K562 (cell line): ENCODE measurements around the gene HEY2. TPM values are rescaled to one million over a fixed set of nuclear protein-coding genes. Genes with fewer than 3 reads are reported as not detected.

ENCODE experiments used
- CAMTA2 ChIP-seq: fragments of 250-450 bp; sonication (Bioruptor Pico); conservative IDR thresholded peaks from 2 replicates; pipeline ENCODE4 v1.5.1; 2022
- CBFA2T2 ChIP-seq: fragments of 450-650 bp; conservative IDR thresholded peaks from 2 replicates; pipeline ENCODE4 v1.6.1; 2017; ENCODE audit warnings: mild to moderate bottlenecking
- CHCHD3 ChIP-seq: fragments of 250-450 bp; sonication (Bioruptor Pico); IDR thresholded peaks from 2 replicates; pipeline ENCODE4 v2.1.2; 2022; ENCODE audit warnings: mild to moderate bottlenecking
- FOXJ2 ChIP-seq: fragments of 200-800 bp; sonication (Bioruptor generic); IDR thresholded peaks from 2 replicates; pipeline ENCODE4 v1.6.1; 2016; ENCODE audit warnings: missing genetic modification characterization, missing compliant biosample characterization
- KAT7 ChIP-seq: sonication (generic); formaldehyde crosslinking; IDR thresholded peaks from 2 replicates; pipeline ENCODE4 v1.8.0; 2022; ENCODE audit warnings: missing genetic modification reagents, mild to moderate bottlenecking, borderline replicate concordance
- KDM1A ChIP-seq, 2 experiments: fragments of 450-650 bp; IDR thresholded peaks; 2 replicates each; pipeline ENCODE4 v1.6.1; 2016; ENCODE audit warnings: mild to moderate bottlenecking in 2 of 2
- MCM3 ChIP-seq: fragments of 450-650 bp; IDR thresholded peaks from 2 replicates; pipeline ENCODE4 v1.6.1; 2016
- MTA1 ChIP-seq: fragments of 450-650 bp; IDR thresholded peaks from 2 replicates; pipeline ENCODE4 v1.6.1; 2017; ENCODE audit warnings: borderline replicate concordance
- NFATC3 ChIP-seq: fragments of 450-650 bp; IDR thresholded peaks from 2 replicates; pipeline ENCODE4 v1.6.1; 2017; ENCODE audit warnings: mild to moderate bottlenecking
- NR2C2 ChIP-seq, 2 experiments: fragments of 200-800 bp in 1 of 2; sonication (Bioruptor generic) in 1 of 2; sonication (generic) in 1 of 2; formaldehyde crosslinking in 1 of 2; IDR thresholded peaks; 2 replicates each; pipeline versions ENCODE4 v1.6.1 to v1.8.0; 2016 to 2022; ENCODE audit warnings: mild to moderate bottlenecking in 1 of 2, missing compliant biosample characterization in 1 of 2, missing genetic modification characterization in 1 of 2, missing genetic modification reagents in 1 of 2
- NR3C1 ChIP-seq: sonication (generic); formaldehyde crosslinking; IDR thresholded peaks from 2 replicates; pipeline ENCODE4 v1.8.1; 2022; ENCODE audit warnings: missing genetic modification reagents
- NUFIP1 ChIP-seq: fragments of 450-650 bp; IDR thresholded peaks from 2 replicates; pipeline ENCODE4 v1.6.1; 2018; ENCODE audit not compliant: partially characterized antibody
- RREB1 ChIP-seq: fragments of 250-450 bp; sonication (Bioruptor Pico); IDR thresholded peaks from 2 replicates; pipeline ENCODE4 v1.4.0; 2020
- SNAPC5 ChIP-seq: fragments of 250-450 bp; sonication (Bioruptor Pico); IDR thresholded peaks from 2 replicates; pipeline ENCODE4 v1.8.0; 2021; ENCODE audit warnings: moderate library complexity, mild to moderate bottlenecking, inconsistent platforms
- SRF ChIP-seq, 2 experiments: fragments of 250-450, 450-650 bp in 1 of 2; sonication (Bioruptor Pico) in 1 of 2; sonication (generic) in 1 of 2; formaldehyde crosslinking; IDR thresholded peaks; 2 replicates each; pipeline versions ENCODE4 v1.5.0 to v1.5.1; 2020 to 2022; ENCODE audit warnings: mild to moderate bottlenecking in 1 of 2, missing genetic modification reagents in 1 of 2
- TRIM28 ChIP-seq: fragments of 450-650 bp; IDR thresholded peaks from 2 replicates; pipeline ENCODE4 v1.6.1; 2017
- VEZF1 ChIP-seq: fragments of 200-800 bp; sonication (Bioruptor generic); IDR thresholded peaks from 2 replicates; pipeline ENCODE4 v1.6.1; 2017; ENCODE audit warnings: missing genetic modification characterization, missing compliant biosample characterization
- ZNF518B ChIP-seq: fragments of 250-450 bp; sonication (Bioruptor Pico); IDR thresholded peaks from 2 replicates; pipeline ENCODE4 v1.5.0; 2021; ENCODE audit warnings: mild to moderate bottlenecking, moderate library complexity
- polyA plus RNA-seq, 8 experiments: library from polyadenylated mRNA; depleted of rRNA in 4 of 8; stranded (reverse) in 5 of 8; unstranded in 3 of 8; fragments of >200 nt; fragmentation: Nextera tagmentation in 2 of 8; fragmentation: Illumina TruSeq in 1 of 8; extraction: Ambion mirVana in 2 of 8; extraction: Trizol in 1 of 8; gene quantifications; 2 replicates each; pipeline versions ENCODE4 v1.2.1 to v1.2.3, GENCODE V29; 2011 to 2014; ENCODE audit warnings: inconsistent platforms in 1 of 8, missing spikeins in 1 of 8
- total RNA-seq, 7 experiments: library from RNA; depleted of rRNA in 6 of 7; stranded (reverse); fragments of >200 nt in 6 of 7; fragmentation: Illumina TruSeq in 2 of 7; extraction: Trizol in 2 of 7; gene quantifications; 2 replicates each; pipeline versions ENCODE4 v1.2.1 to v1.2.3, GENCODE V29; 2011 to 2021; ENCODE audit warnings: low replicate concordance in 1 of 7

HEY2 gene
- total and polyA plus RNA-seq, 9 of the 15 experiments (the other 6 are each of a cell fraction or from before 2014, with no cell fraction given) = 0.03 to 0.07 (median 0.06) TPM; not detected in 5

- no peak for TF ChIP-seq SRF (CRISPR knock-in tag; IDR thresholded peaks at IDR 0.05)
- no peak for TF ChIP-seq NR3C1
- no peak for TF ChIP-seq NR2C2 (CRISPR knock-in tag; IDR thresholded peaks at IDR 0.05)
- peak; percentile 62 for TF ChIP-seq NR2C2 (tag; IDR thresholded peaks at IDR 0.05)
- peak; percentile 78 for TF ChIP-seq CBFA2T2
- TF ChIP-seq NFATC3 = no peak
- no peak for TF ChIP-seq CAMTA2 (CRISPR knock-in tag)
- no peak for TF ChIP-seq CHCHD3 (CRISPR knock-in tag)
- TF ChIP-seq ZNF518B = no peak
- no peak for TF ChIP-seq NUFIP1
- TF ChIP-seq TRIM28 = 0 out of 2 replicates have a peak, but pooled peaks have one; percentile 62
- peak; percentile 32; the same call in 1 of the 2 replicates for TF ChIP-seq RREB1
- no peak for TF ChIP-seq MCM3
- no peak for TF ChIP-seq KAT7 (CRISPR knock-in tag)
- peak; percentile 36; the same call in 1 of the 2 replicates for TF ChIP-seq MTA1
- TF ChIP-seq VEZF1 (CRISPR knock-in tag) = no peak
- TF ChIP-seq SNAPC5 (CRISPR knock-in tag) = no peak
- no peak for TF ChIP-seq KDM1A (IDR thresholded peaks at IDR 0.05)
- 0 out of 2 replicates have a peak, but pooled peaks have one; percentile 40 for TF ChIP-seq FOXJ2 (tag)
Observed at GRCh38 chr6:125789576-125790357, 40.3 kb downstream of the HEY2 start (continued).
